SJCRH30 (cell line): ENCODE data around the gene GPRC5B. TPM values are rescaled to one million over a fixed set of nuclear protein-coding genes. Genes with fewer than 3 reads are reported as not detected.
A peak's percentile ranks its signal among the peaks of the same experiment; 100 is the strongest.

Experiments
- DNase-seq, 2 experiments: peaks; one replicate each; pipeline ENCODE4 v3.0.0-alpha.2; 2015 to 2020
- H3K27ac ChIP-seq: fragments of 250-450 bp; sonication (Bioruptor Pico); 2 replicates; pipeline ENCODE4 v1.5.1; 2020; ENCODE audit warnings: mild to moderate bottlenecking, moderate library complexity
- H3K27me3 ChIP-seq: fragments of 250-450 bp; sonication (Bioruptor Pico); 2 replicates; pipeline ENCODE4 v1.5.1; 2020; ENCODE audit warnings: mild to moderate bottlenecking, moderate library complexity
- H3K36me3 ChIP-seq: fragments of 250-450 bp; sonication (Bioruptor Pico); 2 replicates; pipeline ENCODE4 v1.5.1; 2020; ENCODE audit warnings: mild to moderate bottlenecking, moderate library complexity
- H3K4me1 ChIP-seq: fragments of 250-450 bp; sonication (Bioruptor Pico); 2 replicates; pipeline ENCODE4 v1.5.1; 2020; ENCODE audit warnings: mild to moderate bottlenecking, moderate library complexity
- H3K4me3 ChIP-seq: fragments of 250-450 bp; sonication (Bioruptor Pico); 2 replicates; pipeline ENCODE4 v1.5.1; 2020; ENCODE audit warnings: mild to moderate bottlenecking, moderate library complexity
- H3K9me3 ChIP-seq: fragments of 250-450 bp; sonication (Bioruptor Pico); replicated peaks from 2 replicates; pipeline ENCODE4 v1.5.1; 2020; ENCODE audit warnings: mild to moderate bottlenecking, moderate library complexity
- total RNA-seq: library from RNA; depleted of rRNA; stranded (reverse); fragments of >200 nt; shearing (Covaris generic); gene quantifications from 2 replicates; pipeline ENCODE4 v1.2.3, GENCODE V29; 2014

GPRC5B gene
- total RNA-seq, 1 experiment from 2014 or later, result 7.8 TPM

- Histone ChIP-seq H3K4me1 (peaks cover 40% of the 10 kb centered on the region), H3K9me3 (no peaks in the 10 kb centered on the region), H3K36me3 (no peaks in the 10 kb centered on the region), H3K27ac (no peak overlapping the region), H3K27me3 (no peaks in the 10 kb centered on the region), H3K4me3 (no peak overlapping the region)
- no peak for DNase-seq
Measured at GRCh38 chr16:19833581-19833980, 51.1 kb downstream of the GPRC5B start.

GRCh38 chr16:19833176-19833575, 51.5 kb downstream of the GPRC5B start:
- Histone ChIP-seq H3K27ac (no peak overlapping the region), H3K27me3 (no peaks in the 10 kb centered on the region), H3K36me3 (no peaks in the 10 kb centered on the region), H3K4me1 (peaks cover 37% of the 10 kb centered on the region), H3K4me3 (no peak overlapping the region), H3K9me3 (no peaks in the 10 kb centered on the region)
- DNase-seq, result no peak

- DNase-seq, result peak; percentile 76 to 86
- Histone ChIP-seq H3K27ac (peak overlapping the region; percentile 36), H3K4me1 (peaks cover 25% of the 10 kb centered on the region), H3K27me3 (no peaks in the 10 kb centered on the region), H3K4me3 (no peak overlapping the region), H3K9me3 (no peaks in the 10 kb centered on the region), H3K36me3 (no peaks in the 10 kb centered on the region)
Measured at GRCh38 chr16:19831678-19832077, 53.0 kb downstream of the GPRC5B start.

GRCh38 chr16:19830902-19831560, 53.6 kb downstream of the GPRC5B start:
- no peak for DNase-seq
- Histone ChIP-seq H3K4me3 (no peak overlapping the region), H3K9me3 (no peaks in the 10 kb centered on the region), H3K36me3 (no peaks in the 10 kb centered on the region), H3K27me3 (no peaks in the 10 kb centered on the region), H3K4me1 (peaks cover 24% of the 10 kb centered on the region), H3K27ac (peak overlapping the region; percentile 36)

GRCh38 chr16:19829844-19830692, 54.6 kb downstream of the GPRC5B start:
- Histone ChIP-seq H3K4me1 (peaks cover 21% of the 10 kb centered on the region), H3K9me3 (no peaks in the 10 kb centered on the region), H3K4me3 (no peak overlapping the region), H3K27ac (no peak overlapping the region), H3K36me3 (no peaks in the 10 kb centered on the region), H3K27me3 (no peaks in the 10 kb centered on the region)
- no peak for DNase-seq

- H3K27ac ChIP-seq, result no peak overlapping the region
- no peaks in the 10 kb centered on the region for H3K27me3 ChIP-seq
- no peaks in the 10 kb centered on the region for H3K36me3 ChIP-seq
- H3K9me3 ChIP-seq, result no peaks in the 10 kb centered on the region
- no peak overlapping the region for H3K4me3 ChIP-seq
- DNase-seq, result no peak
- H3K4me1 ChIP-seq, result no peaks in the 10 kb centered on the region
Measured at GRCh38 chr16:19824216-19824615, 60.4 kb downstream of the GPRC5B start.

GRCh38 chr16:19823322-19823721, 61.3 kb downstream of the GPRC5B start:
- no peak for DNase-seq
- H3K36me3 ChIP-seq, result no peaks in the 10 kb centered on the region
- H3K27ac ChIP-seq, result no peak overlapping the region

GRCh38 chr16:19822533-19822932, 62.1 kb downstream of the GPRC5B start:
- DNase-seq, result no peak
- Histone ChIP-seq H3K9me3 (no peaks in the 10 kb centered on the region), H3K36me3 (no peaks in the 10 kb centered on the region), H3K27ac (no peak overlapping the region), H3K4me1 (no peaks in the 10 kb centered on the region), H3K4me3 (no peak overlapping the region), H3K27me3 (no peaks in the 10 kb centered on the region)

More at GRCh38 chr16:19823322-19823721, 61.3 kb downstream of the GPRC5B start:
- no peak overlapping the region for H3K4me3 ChIP-seq
- no peaks in the 10 kb centered on the region for H3K4me1 ChIP-seq
- H3K27me3 ChIP-seq, result no peaks in the 10 kb centered on the region
- H3K9me3 ChIP-seq, result no peaks in the 10 kb centered on the region

- H3K36me3 ChIP-seq, result no peaks in the 10 kb centered on the region
- no peaks in the 10 kb centered on the region; the same call in 1 of the 2 replicates for H3K9me3 ChIP-seq
- H3K27ac ChIP-seq, result no peak overlapping the region
- H3K4me1 ChIP-seq, result no peaks in the 10 kb centered on the region
- H3K4me3 ChIP-seq, result no peak overlapping the region
- DNase-seq, result no peak
- no peaks in the 10 kb centered on the region for H3K27me3 ChIP-seq
Measured at GRCh38 chr16:19817875-19818274, 66.8 kb downstream of the GPRC5B start.

- H3K27me3 ChIP-seq, result no peaks in the 10 kb centered on the region
- H3K4me3 ChIP-seq, result no peak overlapping the region
- H3K36me3 ChIP-seq, result no peaks in the 10 kb centered on the region
- no peaks in the 10 kb centered on the region; the same call in 1 of the 2 replicates for H3K9me3 ChIP-seq
- DNase-seq, result no peak
- no peak overlapping the region for H3K27ac ChIP-seq
- H3K4me1 ChIP-seq, result no peaks in the 10 kb centered on the region
Measured at GRCh38 chr16:19817122-19817521, 67.5 kb downstream of the GPRC5B start.

- Histone ChIP-seq H3K27ac (no peak overlapping the region), H3K27me3 (no peaks in the 10 kb centered on the region), H3K4me1 (peaks cover 11% of the 10 kb centered on the region), H3K9me3 (no peaks in the 10 kb centered on the region; the same call in 1 of the 2 replicates), H3K4me3 (no peak overlapping the region), H3K36me3 (no peaks in the 10 kb centered on the region)
- no peak for DNase-seq
Measured at GRCh38 chr16:19815418-19815817, 69.2 kb downstream of the GPRC5B start.

- H3K4me1 ChIP-seq, result peaks cover 15% of the 10 kb centered on the region
- H3K27me3 ChIP-seq, result no peaks in the 10 kb centered on the region
- H3K36me3 ChIP-seq, result no peaks in the 10 kb centered on the region
- no peak for DNase-seq
- H3K27ac ChIP-seq, result no peak overlapping the region
- no peak overlapping the region for H3K4me3 ChIP-seq
- H3K9me3 ChIP-seq, result no peaks in the 10 kb centered on the region; the same call in 1 of the 2 replicates
Measured at GRCh38 chr16:19812986-19813385, 71.7 kb downstream of the GPRC5B start.

GRCh38 chr16:19810817-19811731, 73.6 kb downstream of the GPRC5B start:
- Histone ChIP-seq H3K36me3 (no peaks in the 10 kb centered on the region), H3K4me3 (no peak overlapping the region), H3K4me1 (peaks cover 15% of the 10 kb centered on the region), H3K27ac (0 out of 2 replicates have a peak overlapping the region, but pooled peaks have one; percentile 9), H3K9me3 (peaks cover 3% of the 10 kb centered on the region; the same call in 1 of the 2 replicates), H3K27me3 (no peaks in the 10 kb centered on the region)
- DNase-seq, result peak; percentile 43 to 45

GRCh38 chr16:19809693-19810092, 75.0 kb downstream of the GPRC5B start:
- Histone ChIP-seq H3K27ac (no peak overlapping the region), H3K9me3 (peaks cover 7% of the 10 kb centered on the region), H3K4me1 (peaks cover 15% of the 10 kb centered on the region), H3K27me3 (no peaks in the 10 kb centered on the region), H3K4me3 (no peak overlapping the region), H3K36me3 (no peaks in the 10 kb centered on the region)
- DNase-seq, result no peak
